ENCODE data around the gene WASL. TPM values are rescaled to one million over a fixed set of nuclear protein-coding genes. Genes with fewer than 3 reads are reported as not detected.

The WASL gene
- polyA plus RNA-seq, 3 donors, result 67.6 to 71.6 (median 70.0) TPM

DNA sequence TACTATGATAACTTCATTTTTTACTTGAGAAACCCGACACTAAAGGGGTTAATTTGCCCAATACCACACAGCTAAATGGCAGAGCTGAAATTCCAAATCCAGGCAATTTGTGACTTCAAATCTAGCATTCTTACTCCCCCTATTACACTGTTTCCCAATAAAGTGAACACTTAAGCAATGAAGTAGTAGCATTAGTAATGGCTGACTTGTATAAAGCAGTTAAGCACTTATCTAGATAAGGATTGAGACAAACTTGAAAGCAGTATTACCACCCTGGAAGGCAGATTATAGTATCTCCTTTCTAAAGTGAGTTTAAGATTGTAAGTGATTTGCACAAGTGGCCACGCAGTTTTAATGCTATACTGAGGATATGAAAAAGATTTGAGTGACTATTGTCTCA is 39.3 kb downstream of the WASL start:
- DNase-seq, result no peak

DNA sequence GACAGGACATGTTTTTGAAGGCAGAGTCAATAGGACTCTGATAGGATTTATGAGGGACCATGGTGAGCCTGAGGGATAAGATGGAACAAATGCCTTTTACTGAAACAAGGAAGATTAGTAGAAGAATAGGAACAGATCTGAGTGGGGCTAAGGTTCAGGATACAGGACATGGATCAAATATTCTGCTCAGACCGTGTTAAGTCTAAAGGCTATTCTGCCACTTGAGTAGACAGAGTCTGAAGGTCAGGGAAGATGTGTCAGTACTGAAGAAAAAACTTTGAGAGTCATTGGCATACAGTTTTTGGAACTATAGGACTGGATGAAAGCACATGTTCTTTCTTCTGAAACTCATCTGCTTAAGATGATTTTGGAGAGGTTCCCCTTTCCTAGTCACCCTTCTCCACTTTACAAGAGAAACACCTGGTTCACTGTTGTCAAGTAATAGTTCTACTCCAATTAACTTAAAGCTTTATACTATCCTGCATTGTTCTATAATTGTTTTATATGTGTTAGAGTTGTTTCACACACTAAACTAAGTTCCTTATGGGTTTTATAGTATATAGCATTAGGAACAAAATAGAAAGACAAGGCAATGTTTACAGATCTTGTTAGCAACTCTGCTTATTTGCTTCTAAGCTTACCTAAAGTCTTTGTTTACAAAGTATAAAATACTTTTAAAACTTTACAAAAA is 43.4 kb downstream of the WASL start:
- DNase-seq, result no peak

DNA sequence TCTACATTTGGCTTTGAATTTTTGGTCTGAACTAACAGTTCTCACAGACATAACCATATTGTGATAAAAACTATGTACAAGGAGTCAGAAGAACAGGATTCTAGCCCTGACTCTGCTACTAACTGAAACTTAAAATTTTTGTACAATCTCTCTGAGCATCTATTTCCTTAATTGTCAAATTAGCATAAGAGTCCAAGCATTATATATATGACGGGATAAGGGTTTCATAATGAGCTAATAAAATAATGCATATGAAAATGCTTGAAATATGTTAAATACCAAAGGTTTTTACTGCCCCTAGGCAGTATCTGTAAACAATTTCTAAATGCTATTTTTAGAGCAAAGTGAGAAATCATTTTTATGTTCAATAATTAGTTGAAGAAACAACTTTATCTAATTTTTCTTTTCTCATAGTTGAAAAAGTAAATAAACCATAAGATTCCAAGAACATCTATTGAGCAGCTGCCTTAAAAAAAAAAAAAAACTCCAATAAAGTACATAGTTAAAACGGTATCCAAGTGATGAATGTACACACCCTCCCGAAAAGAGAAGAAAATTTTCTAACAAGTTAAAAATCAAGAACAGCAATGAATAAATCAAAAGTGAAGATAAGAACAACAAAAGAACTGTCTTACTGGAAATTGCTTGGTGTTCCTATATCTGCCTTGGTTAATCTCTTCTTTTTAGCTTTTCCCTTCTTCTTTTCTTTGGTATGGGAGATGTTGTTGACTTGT is 52.7 kb downstream of the WASL start:
- no peak for DNase-seq

DNA sequence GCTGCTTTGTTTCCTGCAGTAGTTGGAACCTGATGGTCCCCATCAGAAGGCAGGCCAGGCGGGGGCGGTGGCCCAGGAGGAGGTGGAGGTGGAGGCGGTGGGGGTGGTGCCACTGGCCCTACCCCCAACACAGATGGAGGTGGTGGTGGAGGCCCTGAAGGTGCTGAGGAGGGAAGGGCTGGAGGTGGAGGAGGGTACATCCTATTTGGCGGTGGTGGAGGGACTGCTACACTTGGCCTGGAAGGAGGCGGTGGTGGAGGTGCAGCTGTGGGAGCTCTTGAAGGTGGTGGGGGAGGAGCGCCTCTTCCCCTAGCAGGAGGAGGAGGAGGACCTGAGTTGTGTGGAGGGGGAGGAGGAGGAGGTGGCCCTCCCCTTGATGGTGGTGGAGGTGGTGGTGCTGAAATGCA is 56.3 kb downstream of the WASL start:
- no peak for DNase-seq

DNA sequence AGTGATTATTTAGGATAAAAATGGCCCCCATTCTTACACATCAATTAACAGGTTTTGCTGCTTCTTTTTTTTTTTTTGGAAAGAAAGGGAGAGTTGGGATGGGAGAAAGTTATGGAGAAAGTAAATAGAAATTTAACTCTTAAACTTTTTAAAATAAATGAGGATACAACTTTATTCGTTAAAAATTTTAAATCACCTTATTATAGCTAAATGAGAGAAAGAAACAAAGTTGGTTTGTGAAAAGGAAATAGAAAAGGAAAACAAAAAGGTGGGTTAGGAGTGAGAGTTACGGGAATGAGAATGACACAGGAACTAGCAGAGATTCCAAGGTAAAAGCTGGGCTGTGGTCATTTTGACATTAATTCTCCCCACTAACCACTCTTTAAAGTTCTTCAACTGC is 58.3 kb downstream of the WASL start:
- DNase-seq, result no peak

DNA sequence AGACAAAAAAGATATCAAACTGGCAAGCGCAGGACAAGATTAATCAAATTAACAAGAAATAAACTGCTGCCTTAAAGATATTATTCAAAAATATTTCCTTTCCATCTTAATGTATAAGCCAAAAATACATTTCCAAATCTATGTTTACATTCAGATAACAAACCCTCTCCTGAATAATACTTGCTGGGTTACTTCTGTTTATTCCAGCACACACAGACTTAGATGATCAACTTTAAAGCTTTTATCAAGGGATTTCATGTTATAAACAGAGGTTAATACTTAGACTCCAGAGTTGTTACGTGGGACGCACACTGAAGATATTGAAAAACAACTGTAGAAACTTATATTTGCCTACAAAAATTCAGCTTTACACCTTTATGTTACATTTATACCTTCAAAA is 59.6 kb downstream of the WASL start:
- DNase-seq, result no peak

DNA sequence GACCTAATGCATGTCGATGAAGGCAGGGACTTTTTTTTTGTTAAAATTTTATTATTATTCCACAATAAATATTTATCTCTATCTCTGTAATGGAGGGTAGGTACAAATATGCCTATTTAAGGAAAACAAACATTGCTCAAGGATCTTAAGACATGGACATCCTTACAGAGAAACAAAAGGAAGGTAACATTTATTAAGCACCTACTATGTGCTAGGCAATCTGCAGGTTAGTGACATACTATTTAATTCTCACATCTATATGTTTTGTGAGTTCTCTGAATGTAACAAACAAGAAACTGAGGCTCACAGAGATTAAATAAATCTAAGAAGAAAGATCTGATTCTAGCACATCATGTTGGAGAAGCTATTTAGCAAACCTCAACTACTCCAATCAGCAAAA is 61.1 kb downstream of the WASL start:
- no peak for DNase-seq

DNA sequence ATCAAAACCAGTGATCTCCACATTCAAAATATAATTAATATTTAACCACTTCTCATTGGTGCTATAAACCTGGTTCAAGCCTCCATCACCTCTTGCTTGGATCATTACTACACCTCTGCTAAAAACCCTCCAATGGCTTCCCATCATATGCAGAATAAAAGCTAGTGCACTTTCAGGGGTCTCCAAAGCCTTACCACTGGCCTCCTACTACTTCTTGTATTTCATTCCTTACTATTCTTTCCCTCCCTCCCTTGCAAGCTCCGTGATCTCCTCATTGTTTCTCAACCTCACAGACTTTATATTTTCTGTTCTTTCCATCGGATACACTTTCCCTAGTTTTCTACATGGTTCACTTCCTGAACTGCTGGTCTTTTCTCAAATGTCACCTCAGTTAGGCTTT is 61.6 kb downstream of the WASL start:
- no peak for DNase-seq

DNA sequence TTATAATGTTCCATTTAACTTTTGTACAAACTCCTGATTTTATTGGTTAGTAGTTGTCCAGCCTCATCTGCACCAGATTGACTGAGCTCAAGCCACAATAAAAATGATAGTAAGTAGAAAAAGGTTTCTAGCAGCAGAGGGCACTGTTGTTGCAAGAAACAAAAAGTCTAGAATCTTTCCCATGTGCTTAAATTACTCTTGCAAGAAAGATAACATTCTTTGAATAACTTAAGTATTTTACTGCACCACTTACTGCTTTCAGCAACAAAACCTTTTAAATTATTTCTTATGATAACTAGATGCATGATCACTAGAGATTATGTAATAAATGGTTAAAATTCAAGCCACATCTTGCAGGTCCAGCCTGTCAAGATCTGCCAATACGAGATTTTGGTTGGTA is 66.1 kb downstream of the WASL start:
- DNase-seq, result peak; percentile 62

DNA sequence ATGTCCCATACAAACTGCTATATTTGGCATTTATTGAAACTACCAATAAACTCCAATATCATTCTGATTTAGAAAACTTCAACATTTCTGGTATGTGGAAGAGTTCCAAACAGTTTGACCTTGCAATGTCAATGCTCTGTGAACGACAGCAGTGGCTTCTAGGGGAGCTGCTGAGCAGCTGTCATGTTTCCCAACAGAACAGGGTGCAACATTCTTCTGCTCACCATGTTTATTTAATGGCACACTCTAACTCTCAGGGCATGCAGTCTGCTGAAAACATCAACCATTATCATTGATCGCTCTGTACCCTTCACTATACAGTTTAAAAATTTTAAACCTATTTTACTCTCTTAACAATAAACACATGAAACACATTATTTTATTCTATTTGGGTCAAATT is 67.2 kb downstream of the WASL start:
- no peak for DNase-seq

DNA sequence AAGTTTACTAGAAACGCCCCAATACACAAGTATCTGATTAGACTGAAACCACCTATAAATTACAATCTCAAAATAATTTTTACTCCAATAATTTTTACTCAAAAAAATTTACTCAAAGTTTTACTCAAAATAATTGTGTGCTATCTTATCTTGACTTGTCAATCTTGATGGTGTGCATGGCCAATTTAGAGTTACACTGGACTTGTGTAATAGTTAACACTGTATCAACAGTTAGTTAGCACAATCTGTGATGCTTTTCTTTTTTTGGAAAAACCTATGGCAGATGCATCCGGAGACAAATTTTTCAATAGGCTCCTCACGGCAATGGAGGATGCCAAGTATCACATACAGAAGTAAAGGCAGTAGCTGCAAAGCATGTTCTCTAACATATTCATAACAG is 68.2 kb downstream of the WASL start:
- no peak for DNase-seq

DNA sequence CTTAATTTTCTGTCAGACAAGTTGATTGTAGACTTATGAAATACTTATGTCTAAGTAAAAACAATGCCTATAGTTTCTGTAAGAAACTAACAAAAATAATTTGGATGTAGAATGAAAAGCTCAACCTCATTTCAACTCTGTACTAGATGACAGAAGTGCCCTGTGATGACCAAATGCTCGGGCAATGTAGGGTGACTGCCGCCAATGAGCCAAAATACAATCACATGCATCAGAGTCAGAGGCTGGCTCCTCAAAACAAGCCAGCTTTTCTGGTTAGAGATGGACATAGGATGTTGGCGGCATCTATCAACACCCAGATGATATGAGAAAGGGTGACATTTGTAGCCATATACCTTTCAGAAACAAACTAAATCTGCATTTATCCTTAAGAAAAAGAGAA is 69.2 kb downstream of the WASL start:
- no peak for DNase-seq

DNA sequence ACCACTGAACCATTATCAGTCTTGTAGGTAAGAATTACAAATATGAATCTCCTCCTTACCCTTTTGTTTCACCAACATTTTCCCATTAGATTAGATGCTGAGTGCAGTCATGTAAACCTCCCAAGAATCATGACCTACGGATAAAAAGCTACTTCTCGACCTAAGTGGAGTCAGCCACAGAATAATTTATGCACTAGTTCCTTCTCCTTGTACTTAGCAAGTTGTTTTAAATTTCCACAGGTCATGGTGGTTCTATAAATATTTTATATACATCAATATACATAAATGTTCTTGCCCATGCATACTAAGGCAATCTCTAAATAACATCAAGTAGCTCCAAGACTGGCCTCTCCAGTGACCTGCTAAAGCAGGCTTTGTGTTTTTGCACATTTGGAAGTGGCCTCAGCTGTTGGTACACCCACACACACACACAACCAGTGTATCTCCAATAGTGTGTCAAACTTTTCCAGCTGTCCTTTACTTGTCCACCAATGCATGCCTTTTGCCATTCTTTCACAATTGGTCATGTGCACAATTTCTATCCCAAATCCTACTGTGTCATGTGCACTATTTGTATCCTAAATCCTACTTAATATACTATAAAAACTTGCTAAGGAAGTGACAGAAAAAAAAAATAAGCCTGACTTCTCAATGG is 71.6 kb downstream of the WASL start:
- no peak for DNase-seq

DNA sequence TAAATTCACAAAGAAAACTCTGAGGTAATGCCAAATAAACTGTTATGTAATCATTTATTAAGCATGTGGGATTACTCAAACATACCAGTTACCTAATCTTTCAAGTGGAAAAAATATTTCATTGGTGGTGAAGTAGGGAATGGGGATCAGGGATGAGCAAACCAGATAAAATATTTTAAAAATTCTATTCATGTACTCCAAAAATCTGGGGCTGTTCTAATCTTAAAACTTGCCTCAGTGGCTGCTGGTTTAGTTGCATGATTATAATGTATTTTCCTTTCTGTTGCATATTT is 73.7 kb downstream of the WASL start:
- DNase-seq, result no peak

DNA sequence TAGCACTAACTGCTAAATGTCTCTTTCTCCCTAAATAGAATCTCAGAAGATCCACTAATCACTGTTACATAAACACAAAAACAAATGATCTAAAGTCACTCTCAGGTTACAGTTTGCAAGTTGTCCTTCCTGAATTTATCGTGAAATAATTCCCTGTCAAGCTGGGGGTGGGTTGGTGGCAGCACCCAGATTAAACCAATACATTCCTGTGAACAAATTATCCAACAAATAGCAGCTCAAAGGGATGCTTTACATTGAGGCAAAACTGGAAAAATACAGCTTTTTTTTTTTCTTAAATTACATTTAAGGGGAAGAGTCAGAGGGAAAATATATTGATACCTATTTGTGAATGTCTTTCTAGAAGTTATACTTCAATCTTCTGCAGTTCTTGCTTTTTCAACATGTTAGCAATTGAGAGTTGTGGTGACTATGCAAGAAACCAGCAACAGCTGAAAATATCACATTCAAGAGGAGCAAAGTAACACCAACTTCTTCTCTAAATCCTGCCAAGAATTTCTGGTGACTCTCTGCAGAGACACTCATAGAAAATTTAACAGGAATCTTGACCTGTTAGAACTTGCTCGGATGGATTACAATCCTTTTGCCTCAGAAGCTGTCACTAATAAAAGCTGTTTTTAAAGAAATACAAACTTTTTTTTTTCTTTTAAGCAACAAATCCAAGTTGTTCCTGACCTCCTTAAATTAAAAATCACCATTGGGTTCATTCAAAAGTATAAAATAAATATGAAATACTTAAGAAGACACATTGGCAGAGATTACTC is 74.2 kb downstream of the WASL start:
- no peak for DNase-seq

DNA sequence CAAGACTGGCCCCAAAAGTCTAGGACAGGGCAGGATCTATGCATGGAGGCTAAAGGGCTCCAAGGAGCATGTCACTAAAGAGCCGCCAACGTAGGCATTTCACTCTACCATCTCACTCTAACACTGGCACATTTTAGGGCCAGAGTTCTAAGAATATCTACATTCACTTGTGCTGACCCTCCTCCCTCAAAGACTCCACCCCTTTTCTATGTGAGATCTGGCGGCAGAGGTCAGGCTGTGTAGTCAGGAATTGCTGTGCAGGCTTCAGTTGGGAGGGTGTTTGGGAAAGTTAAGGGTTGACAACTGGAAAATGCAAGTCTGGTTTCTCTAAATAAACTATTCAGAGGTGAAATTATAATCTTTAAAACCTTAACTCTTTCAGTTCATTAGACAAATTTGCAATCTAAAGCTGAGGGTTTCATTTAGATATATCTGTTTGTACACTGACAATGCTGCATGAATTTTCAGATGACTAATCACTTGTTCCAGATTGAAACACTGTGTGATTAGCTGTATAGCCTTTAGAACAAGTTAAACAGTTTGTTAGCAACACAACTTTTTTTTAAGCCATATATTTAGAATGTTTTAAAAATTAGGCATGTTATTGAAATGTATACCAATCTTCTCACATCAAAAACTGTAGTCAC is 74.9 kb downstream of the WASL start:
- DNase-seq, result no peak

DNA sequence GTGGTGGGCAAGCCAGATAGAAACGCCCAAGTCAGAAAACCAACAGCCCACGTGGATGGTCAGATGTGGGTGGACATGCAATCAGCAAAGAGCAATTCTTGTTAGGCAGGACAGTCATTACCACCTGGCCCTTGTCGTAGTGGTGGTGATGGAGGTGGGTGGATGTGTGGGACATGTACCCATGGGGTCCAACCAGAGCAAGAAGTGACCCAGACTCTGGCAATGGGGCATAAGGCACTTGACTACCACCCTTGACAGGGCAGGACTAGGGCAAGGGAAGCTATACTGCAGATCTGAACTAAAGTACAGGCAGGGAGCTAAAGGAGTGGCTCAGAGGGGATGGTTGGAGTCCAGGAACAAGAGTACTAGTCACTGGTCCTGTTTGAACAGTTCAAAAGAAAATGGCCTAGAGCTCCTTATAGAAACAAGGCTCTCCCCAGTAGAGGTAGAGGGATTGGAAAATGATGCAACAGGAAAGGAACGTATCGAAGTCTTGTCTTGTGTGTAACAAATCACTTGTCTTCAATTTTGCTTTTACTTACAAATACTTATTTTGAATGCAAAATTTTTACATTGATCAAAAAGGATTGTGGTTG is 75.6 kb downstream of the WASL start:
- DNase-seq, result no peak

DNA sequence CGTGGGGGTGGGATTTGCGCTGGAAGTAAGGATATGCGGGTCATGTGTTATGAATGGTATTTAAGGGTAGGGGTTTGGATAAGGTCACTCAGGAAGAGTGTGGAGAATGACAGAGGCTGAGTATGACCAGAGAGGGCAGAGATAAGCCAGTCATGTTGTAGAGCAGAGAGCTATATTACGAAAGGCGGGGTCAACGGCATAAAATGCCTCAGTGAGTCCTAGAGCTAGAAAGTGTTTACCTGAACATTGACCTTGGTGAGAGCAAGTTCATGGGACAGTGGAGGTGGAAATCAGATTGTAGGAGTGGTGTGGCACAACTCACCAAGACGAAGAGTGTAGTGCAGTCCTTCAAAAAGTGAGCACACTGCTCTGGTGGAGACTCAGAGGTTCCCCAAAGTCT is 79.3 kb downstream of the WASL start:
- DNase-seq, result no peak

DNA sequence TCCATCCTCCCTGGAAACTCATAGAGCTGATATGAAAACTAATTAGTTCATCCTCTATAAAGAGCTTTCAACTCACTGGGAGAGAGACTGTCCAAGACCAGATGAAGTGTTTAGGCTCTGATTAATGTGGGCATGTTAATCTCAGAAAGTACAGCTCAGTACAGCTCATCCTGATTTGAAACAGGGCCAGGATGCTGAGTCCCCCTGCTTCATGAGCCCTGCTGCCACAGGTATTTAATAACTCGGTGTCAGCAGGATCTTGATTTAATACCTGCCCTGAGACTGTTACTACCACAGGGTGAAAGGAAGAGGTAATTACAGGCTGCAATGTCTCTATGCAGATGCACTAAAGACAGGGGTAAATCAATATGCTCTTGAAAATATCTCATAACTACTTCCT is 82.3 kb downstream of the WASL start:
- DNase-seq, result no peak

DNA sequence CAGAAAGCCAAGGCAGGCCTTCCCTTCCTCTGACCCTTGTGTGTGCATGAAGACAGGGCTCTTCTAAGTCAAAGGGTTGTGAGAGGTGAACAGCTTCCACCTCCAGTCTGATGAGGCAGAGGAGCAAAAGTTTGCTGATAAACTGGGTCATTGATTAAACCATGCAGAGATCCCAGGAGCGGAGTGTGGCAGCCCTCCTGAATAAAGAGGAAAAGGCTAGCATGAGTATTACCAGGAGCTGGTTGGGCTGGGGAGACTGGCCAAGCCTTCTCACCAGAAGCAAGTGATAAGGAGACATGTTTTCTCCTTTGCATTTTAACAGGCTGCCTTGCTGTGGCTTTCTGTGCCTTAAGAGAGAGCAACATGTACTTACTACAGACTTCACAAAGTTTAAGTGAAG is 82.9 kb downstream of the WASL start:
- DNase-seq, result no peak

DNA sequence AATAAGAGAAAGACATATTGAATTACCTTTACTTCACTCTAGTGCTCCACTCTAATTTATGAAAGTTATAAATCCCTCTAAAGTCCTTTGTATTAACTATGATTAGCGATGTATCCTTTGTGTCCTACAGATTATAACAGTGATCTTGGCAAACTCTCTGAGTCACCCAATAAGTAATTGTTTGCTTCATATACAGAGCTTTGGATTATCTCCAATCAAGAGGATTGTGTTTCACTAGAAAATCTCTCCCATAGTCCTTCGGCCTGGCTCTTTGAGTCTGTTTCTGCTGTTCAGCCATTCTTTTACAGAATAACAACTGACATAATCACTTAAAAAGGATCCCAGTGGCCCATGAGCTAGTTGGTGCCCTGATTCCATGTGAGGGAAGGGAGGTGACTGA is 83.6 kb downstream of the WASL start:
- no peak for DNase-seq

DNA sequence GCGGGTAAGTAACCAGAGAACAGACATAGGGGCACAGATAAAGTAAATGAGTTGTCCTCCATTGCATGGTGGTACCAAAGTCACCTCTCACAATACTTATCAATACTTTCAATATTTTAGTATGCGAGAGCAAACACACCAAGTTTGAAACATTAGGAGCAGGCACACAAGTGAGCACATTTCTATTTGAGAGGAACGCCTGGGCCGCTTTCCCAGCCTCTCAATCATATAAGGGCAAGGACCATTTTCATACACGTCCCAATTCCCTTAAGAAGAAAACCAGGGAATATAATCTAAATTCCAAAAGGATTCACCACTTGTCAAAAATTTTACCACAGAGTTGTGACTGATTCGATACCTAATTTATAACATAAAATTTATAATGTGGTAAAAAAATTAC is 85.6 kb downstream of the WASL start:
- no peak for DNase-seq
